ENCODE results near the gene RNF135. TPM values are rescaled to one million over a fixed set of nuclear protein-coding genes. Genes with fewer than 3 reads are reported as not detected.
"Not testable (repeated sequence)": the region's sequence is repeated elsewhere in the genome, so short reads cannot be mapped to it uniquely, and the experiment has no call there.

The RNF135 gene
- total RNA-seq, 1 donor from 2014 or later, result 4.6 TPM

DNA sequence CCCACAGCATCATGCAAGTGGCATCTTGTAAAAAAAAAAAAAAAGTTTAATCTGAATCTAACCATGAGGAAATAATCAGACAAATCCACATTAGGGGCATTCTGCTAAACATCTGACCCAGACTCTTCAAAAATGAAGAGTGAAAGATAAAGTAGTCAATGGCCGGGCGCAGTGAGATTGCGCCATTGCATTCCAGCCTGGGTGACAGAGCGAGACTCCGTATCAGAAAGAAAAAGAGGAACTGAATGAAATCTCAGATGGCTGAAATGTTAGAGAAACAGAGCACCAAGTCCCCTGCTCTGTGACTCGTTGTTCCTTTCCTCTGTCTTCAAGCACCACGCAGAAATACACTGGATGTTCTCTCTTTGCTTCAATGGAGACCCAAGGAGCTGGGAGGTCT is 12.7 kb upstream of the RNF135 start:
- Histone ChIP-seq H3K36me3 (no peaks in the 10 kb centered on the region), H3K27me3 (ENCODE audit: low read depth) (no peaks in the 10 kb centered on the region), H3K4me1 (peaks cover 23% of the 10 kb centered on the region), H3K4me3 (no peak overlapping the region), H3K27ac (replicated peaks) (peak overlapping the region; percentile 77), H3K9me3 (replicated peaks) (no peaks in the 10 kb centered on the region)
- no peak for DNase-seq
- intact Hi-C loops (cut with micrococcal nuclease), result no loop called here
- TF ChIP-seq, protein P1, sequence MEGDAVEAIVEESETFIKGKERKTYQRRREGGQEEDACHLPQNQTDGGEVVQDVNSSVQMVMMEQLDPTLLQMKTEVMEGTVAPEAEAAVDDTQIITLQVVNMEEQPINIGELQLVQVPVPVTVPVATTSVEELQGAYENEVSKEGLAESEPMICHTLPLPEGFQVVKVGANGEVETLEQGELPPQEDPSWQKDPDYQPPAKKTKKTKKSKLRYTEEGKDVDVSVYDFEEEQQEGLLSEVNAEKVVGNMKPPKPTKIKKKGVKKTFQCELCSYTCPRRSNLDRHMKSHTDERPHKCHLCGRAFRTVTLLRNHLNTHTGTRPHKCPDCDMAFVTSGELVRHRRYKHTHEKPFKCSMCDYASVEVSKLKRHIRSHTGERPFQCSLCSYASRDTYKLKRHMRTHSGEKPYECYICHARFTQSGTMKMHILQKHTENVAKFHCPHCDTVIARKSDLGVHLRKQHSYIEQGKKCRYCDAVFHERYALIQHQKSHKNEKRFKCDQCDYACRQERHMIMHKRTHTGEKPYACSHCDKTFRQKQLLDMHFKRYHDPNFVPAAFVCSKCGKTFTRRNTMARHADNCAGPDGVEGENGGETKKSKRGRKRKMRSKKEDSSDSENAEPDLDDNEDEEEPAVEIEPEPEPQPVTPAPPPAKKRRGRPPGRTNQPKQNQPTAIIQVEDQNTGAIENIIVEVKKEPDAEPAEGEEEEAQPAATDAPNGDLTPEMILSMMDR (IDR thresholded peaks at IDR 0.05; ENCODE audit: borderline replicate concordance), result no peak

DNA sequence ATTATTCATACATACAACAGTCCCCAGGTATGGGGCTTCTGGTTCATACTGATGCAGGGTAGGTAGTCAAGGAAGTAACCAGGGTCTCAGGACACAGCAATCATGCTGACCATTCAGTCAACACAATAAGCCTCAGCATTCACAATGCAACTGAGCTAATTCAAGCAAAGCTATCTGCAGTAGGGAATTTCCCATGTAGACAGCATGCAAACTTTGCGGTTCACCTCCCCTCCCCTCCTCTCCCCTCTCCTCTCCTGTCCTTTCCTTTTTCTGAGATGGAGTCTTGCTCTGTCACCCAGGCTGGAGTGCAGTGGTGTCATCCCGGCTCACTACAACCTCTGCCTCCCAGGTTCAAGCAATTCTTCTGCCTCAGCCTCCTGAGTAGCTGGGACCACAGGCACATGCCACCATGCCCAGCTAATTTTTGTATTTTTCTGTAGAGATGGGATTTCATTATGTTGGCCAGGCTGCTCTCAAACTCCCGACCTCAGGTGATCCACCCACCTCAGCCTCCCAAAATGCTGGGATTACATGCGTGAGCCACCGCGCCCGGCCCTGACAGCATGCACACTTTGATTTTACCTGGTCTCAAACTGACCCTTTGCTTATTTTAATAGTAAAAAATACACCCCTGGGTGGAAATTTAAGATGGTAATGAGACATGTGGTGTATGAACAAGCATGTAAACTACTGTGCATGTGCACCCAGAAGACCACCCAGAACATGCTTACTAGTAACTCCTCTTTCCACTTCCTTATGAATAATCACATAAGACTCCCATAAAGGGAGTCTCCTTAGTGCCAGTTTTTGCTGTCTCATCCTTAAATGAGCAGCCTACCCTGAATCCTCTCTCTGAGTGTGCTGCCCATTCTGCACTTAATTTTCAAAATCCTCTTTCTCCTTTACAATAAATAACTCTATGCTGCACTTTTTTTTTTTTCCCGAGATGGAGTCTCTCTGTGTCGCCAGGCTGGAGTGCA is 9.3 kb upstream of the RNF135 start:
- H3K9me3 ChIP-seq (replicated peaks), result no peaks in the 10 kb centered on the region
- peak overlapping the region; percentile 8 for H3K27ac ChIP-seq (replicated peaks)

DNA sequence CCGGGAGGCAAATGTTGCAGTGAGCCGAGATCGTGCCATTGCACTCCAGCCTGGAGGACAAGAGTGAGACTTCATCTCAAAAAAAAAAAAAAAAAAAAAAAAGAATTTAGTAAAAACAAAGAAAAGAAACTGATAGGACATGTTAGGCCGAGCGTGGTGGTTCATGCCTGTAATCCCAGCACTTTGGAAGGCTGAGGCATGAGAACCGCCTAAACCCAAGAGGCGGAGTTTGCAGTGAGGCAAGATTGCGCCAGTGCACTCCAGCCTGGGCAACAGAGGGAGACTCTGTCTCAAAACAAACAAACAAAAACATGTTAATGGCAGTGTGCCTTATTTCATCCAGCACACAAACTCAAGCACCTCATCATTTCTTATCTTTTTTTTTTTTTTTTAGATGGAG is 6.5 kb upstream of the RNF135 start:
- H3K27me3 ChIP-seq (ENCODE audit: low read depth); DNase-seq; intact Hi-C loops (cut with micrococcal nuclease); H3K9me3 ChIP-seq (replicated peaks); H3K4me3 ChIP-seq; H3K36me3 ChIP-seq; H3K27ac ChIP-seq (replicated peaks); H3K4me1 ChIP-seq: not testable (repeated sequence)

More for the DNA sequence above, 9.3 kb upstream of the RNF135 start:
- DNase-seq, result no peak
- intact Hi-C loops (cut with micrococcal nuclease), result no loop called here
- no peak overlapping the region for H3K4me3 ChIP-seq
- TF ChIP-seq, protein P1 (IDR thresholded peaks at IDR 0.05; ENCODE audit: borderline replicate concordance), result no peak
- no peaks in the 10 kb centered on the region for H3K27me3 ChIP-seq (ENCODE audit: low read depth)
- H3K36me3 ChIP-seq, result no peaks in the 10 kb centered on the region
- peaks cover 14% of the 10 kb centered on the region for H3K4me1 ChIP-seq

DNA sequence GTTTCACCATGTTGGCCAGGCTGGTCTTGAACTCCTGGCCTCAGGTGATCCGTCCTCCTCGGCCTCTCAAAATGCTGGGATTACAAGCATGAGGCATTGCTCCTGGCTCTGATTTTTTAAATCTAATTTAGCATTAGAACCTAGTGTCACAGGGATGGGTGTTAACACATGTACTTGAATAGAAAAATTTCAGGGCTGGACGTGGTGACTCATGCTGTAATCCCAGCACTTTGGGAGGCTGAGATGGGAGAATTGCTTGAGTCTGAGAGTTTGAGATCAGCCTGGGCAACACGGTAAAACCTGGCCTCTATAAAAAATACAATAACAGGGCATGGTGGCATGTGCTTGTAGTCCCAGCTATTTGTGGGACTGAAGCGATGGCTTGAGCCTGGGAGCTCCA is 6.0 kb upstream of the RNF135 start:
- Histone ChIP-seq H3K36me3 (no peaks in the 10 kb centered on the region), H3K4me1 (peaks cover 3% of the 10 kb centered on the region), H3K27ac (replicated peaks) (no peak overlapping the region), H3K27me3 (ENCODE audit: low read depth) (no peaks in the 10 kb centered on the region), H3K9me3 (replicated peaks) (no peaks in the 10 kb centered on the region), H3K4me3 (no peak overlapping the region)
- intact Hi-C loops (cut with micrococcal nuclease), result no loop called here
- no peak for DNase-seq
- TF ChIP-seq, protein P1 (IDR thresholded peaks at IDR 0.05; ENCODE audit: borderline replicate concordance), result no peak

DNA sequence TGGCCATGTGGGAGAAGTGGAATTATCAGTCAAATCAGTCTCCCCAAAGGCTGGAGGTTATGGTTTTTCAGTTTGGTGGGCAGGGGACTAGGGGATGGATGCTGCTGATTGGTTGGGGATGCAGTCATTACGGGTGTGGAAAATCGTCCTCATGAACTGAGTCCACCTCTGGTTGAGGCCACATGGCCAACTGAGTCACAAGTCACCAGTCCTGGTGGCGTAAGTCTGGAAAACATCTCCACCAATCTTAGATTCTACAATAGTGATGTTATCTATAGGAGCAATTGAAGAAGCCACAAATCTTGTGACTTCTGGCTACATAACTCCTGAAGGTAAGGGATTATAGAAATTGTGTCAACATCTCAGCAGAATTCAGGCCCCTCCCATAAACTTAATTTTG is 5.2 kb upstream of the RNF135 start:
- intact Hi-C loops (cut with micrococcal nuclease), result no loop called here
- H3K4me1 ChIP-seq, result peaks cover 11% of the 10 kb centered on the region

DNA sequence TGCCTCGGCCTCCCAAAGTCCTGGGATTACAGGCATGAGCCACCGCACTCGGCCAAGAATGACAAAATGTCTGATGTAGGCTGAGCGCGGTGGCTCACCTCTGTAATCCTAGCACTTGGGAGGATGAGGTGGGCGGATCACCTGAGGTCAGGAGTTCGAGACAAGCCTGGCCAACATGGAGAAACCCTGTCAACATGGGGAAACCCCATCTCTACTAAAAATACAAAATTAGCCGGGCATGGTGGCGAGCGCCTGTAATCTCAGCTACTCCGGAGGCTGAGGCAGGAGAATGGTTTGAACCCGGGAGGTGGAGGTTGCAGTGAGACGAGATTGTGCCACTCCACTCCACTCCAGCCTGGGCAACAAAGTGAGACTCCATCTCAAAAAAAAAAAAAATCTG is 2.9 kb upstream of the RNF135 start:
- H3K27ac ChIP-seq (replicated peaks), result peak overlapping the region; percentile 95
- intact Hi-C loops (cut with micrococcal nuclease); DNase-seq; H3K27me3 ChIP-seq (ENCODE audit: low read depth); H3K36me3 ChIP-seq; H3K9me3 ChIP-seq (replicated peaks); H3K4me3 ChIP-seq: not testable (repeated sequence)
- peaks cover 24% of the 10 kb centered on the region for H3K4me1 ChIP-seq

More for the DNA sequence above, 5.2 kb upstream of the RNF135 start:
- Histone ChIP-seq H3K27ac (replicated peaks) (no peak overlapping the region), H3K36me3 (no peaks in the 10 kb centered on the region), H3K4me3 (no peak overlapping the region), H3K27me3 (ENCODE audit: low read depth) (no peaks in the 10 kb centered on the region), H3K9me3 (replicated peaks) (no peaks in the 10 kb centered on the region)
- no peak for DNase-seq
- TF ChIP-seq, protein P1 (IDR thresholded peaks at IDR 0.05; ENCODE audit: borderline replicate concordance), result no peak
